Panc1 (cell line): ENCODE measurements around the gene MEIS2. TPM values are rescaled to one million over a fixed set of nuclear protein-coding genes. Genes with fewer than 3 reads are reported as not detected.

Source experiments
- ATAC-seq: fragments of 200-7000 bp; cut with Tn5 transposase; 2 replicates; pipeline ENCODE4 v1.9.1; 2020; ENCODE audit warnings: mild to moderate bottlenecking, moderate library complexity
- BruUV-seq: library from RNA; stranded (reverse); fragments of 400-500 nt; replicated peaks from 2 replicates; lab custom pipeline; 2021; lab: Mats Ljungman, UMichigan
- CTCF ChIA-PET: fragments of 300-600 bp; sonication (Branson Sonifier 250); formaldehyde crosslinking; loops from one replicate; lab custom pipeline; 2022; ENCODE audit warnings: antibody characterized with exemption; lab: Charles Lee
- POLR2A ChIA-PET: fragments of 300-600 bp; sonication (Branson Sonifier 250); formaldehyde crosslinking; loops from one replicate; lab custom pipeline; 2022; ENCODE audit warnings: antibody characterized with exemption; lab: Charles Lee
- DNase-seq: peaks from one replicate; pipeline ENCODE4 v3.0.0-alpha.2; 2010; ENCODE audit warnings: low read depth, low spot score
- H3K27ac ChIP-seq: 2 replicates; pipeline ENCODE4 v1.5.1; 2011; ENCODE audit warnings: mild to moderate bottlenecking, low read length, inconsistent platforms
- H3K27me3 ChIP-seq: fragments of 200-500 bp; sonication (Bioruptor generic); 2 replicates; pipeline ENCODE4 v1.6.0; 2014; ENCODE audit warnings: low read length, inconsistent platforms; ENCODE audit not compliant: control insufficient read depth, insufficient read depth
- H3K36me3 ChIP-seq: fragments of 200-500 bp; sonication (Bioruptor generic); 2 replicates; pipeline ENCODE4 v1.5.1; 2014; ENCODE audit warnings: inconsistent platforms, mild to moderate bottlenecking, low read length, moderate library complexity; ENCODE audit not compliant: control insufficient read depth, insufficient read depth
- H3K4me1 ChIP-seq: 2 replicates; pipeline ENCODE4 v1.5.1; 2011; ENCODE audit warnings: inconsistent platforms, mild to moderate bottlenecking, low read length, moderate library complexity; ENCODE audit not compliant: control insufficient read depth, insufficient read depth
- H3K4me3 ChIP-seq, 2 experiments: 2 replicates each; pipeline ENCODE4 v1.5.1; 2011 to 2012; ENCODE audit warnings: low read depth in 2 of 2, low read length in 2 of 2, mild to moderate bottlenecking in 2 of 2, inconsistent platforms in 1 of 2, moderate library complexity in 1 of 2
- H3K9me3 ChIP-seq: fragments of 200-500 bp; sonication (Bioruptor generic); 2 replicates; pipeline ENCODE4 v1.5.1; 2014; ENCODE audit warnings: low read depth, mild to moderate bottlenecking, inconsistent platforms, low read length, moderate library complexity; ENCODE audit not compliant: control insufficient read depth, insufficient read depth
- CTCF ChIP-seq: fragments of 450-650 bp; IDR thresholded peaks from 2 replicates; pipeline ENCODE4 v1.5.1; 2017; ENCODE audit warnings: mild to moderate bottlenecking
- POLR2AphosphoS5 ChIP-seq: IDR thresholded peaks from 2 replicates; pipeline ENCODE4 v1.6.1; 2012; ENCODE audit warnings: mild to moderate bottlenecking, low read depth, low read length, moderate library complexity
- REST ChIP-seq, 2 experiments: IDR thresholded peaks; 2 replicates each; pipeline ENCODE4 v1.6.1; 2011 to 2012; ENCODE audit warnings: low read depth in 2 of 2, control low read depth in 1 of 2, low read length in 1 of 2, mild to moderate bottlenecking in 1 of 2, moderate library complexity in 1 of 2; ENCODE audit not compliant: insufficient read depth in 1 of 2
- SIN3A ChIP-seq: IDR thresholded peaks from 2 replicates; pipeline ENCODE4 v1.6.1; 2012; ENCODE audit warnings: low read depth, mild to moderate bottlenecking, low read length, moderate library complexity, borderline replicate concordance; ENCODE audit not compliant: insufficient read depth
- TCF7L2 ChIP-seq: IDR thresholded peaks from 2 replicates; pipeline ENCODE4 v1.6.1; 2011; ENCODE audit warnings: mild to moderate bottlenecking, low read depth, low read length, inconsistent platforms
- in situ Hi-C: cut with HindIII; loops from 2 replicates; pipeline ENCODE4 v1.10.0; 2016; ENCODE audit warnings: low sequenced_read_pairs, low pct_unique_long_range_greater_than_20kb
- intact Hi-C: fragments of 100-400 bp; cut with micrococcal nuclease; formaldehyde crosslinking; loops from one replicate; pipeline ENCODE4 v1.10.0; 2022; ENCODE audit not compliant: unreplicated experiment
- total RNA-seq: library from RNA; stranded (reverse); gene quantifications from one replicate; pipeline ENCODE4 v1.2.1, GENCODE V29; 2021; ENCODE audit not compliant: unreplicated experiment

MEIS2 gene
- total RNA-seq, 1 experiment from 2014 or later: 9.3 TPM

- intact Hi-C loops: no loop called here
- Histone ChIP-seq H3K36me3 (no peaks in the 10 kb centered on the region), H3K4me1 (no peaks in the 10 kb centered on the region), H3K27ac (no peak overlapping the region), H3K9me3 (no peaks in the 10 kb centered on the region), H3K4me3 (no peak overlapping the region), H3K27me3 (no peaks in the 10 kb centered on the region)
- DNase-seq: no peak
- no peak for ATAC-seq
- no peak for TF ChIP-seq POLR2AphosphoS5
- in situ Hi-C loops: no loop called here
- POLR2A ChIA-PET: no interaction called here
- CTCF ChIA-PET: no interaction called here
- no TSS peak for BruUV-seq
These were observed 22.6 kb downstream of the MEIS2 start for GRCh38 chr15:37077623-37078351.

GRCh38 chr15:37076543-37076942 is 23.8 kb downstream of the MEIS2 start:
- POLR2A ChIA-PET: no interaction called here
- intact Hi-C loops: no loop called here
- H3K27me3 ChIP-seq: no peaks in the 10 kb centered on the region
- H3K4me3 ChIP-seq: no peak overlapping the region
- DNase-seq (no peak), ATAC-seq (no peak)
- TF ChIP-seq REST (IDR thresholded peaks at IDR 0.05; ENCODE audit: insufficient read depth in 1 of 2, low read depth in 2 of 2, low read length in 1 of 2) (no peak), SIN3A (no peak), TCF7L2 (no peak)
- CTCF ChIA-PET: no interaction called here
- H3K9me3 ChIP-seq: no peaks in the 10 kb centered on the region
- no peak overlapping the region for H3K27ac ChIP-seq
- no peaks in the 10 kb centered on the region for H3K36me3 ChIP-seq
- BruUV-seq: no TSS peak
- H3K4me1 ChIP-seq: no peaks in the 10 kb centered on the region
- in situ Hi-C loops: no loop called here

GRCh38 chr15:37075777-37076176 is 24.6 kb downstream of the MEIS2 start:
- ATAC-seq: no peak
- Histone ChIP-seq H3K27me3 (no peaks in the 10 kb centered on the region), H3K4me3 (no peak overlapping the region), H3K4me1 (no peaks in the 10 kb centered on the region), H3K27ac (no peak overlapping the region), H3K9me3 (no peaks in the 10 kb centered on the region), H3K36me3 (no peaks in the 10 kb centered on the region)
- no peak for DNase-seq
- in situ Hi-C loops (no loop called here), intact Hi-C loops (no loop called here)
- TF ChIP-seq TCF7L2: no peak
- no peak for TF ChIP-seq SIN3A
- TF ChIP-seq CTCF: no peak
- TF ChIP-seq POLR2AphosphoS5: no peak
- no peak for TF ChIP-seq REST (IDR thresholded peaks at IDR 0.05; ENCODE audit: insufficient read depth in 1 of 2, low read depth in 2 of 2, low read length in 1 of 2)
- BruUV-seq: no TSS peak
- POLR2A ChIA-PET: no interaction called here
- CTCF ChIA-PET: no interaction called here
